ENCODE data around the gene HPS5. TPM values are rescaled to one million over a fixed set of nuclear protein-coding genes. Genes with fewer than 3 reads are reported as not detected.

The HPS5 gene
- total and polyA plus RNA-seq, 2 of the 4 experiments (the other 2 are of a cell fraction) = 7.9 to 28.3 TPM

DNA sequence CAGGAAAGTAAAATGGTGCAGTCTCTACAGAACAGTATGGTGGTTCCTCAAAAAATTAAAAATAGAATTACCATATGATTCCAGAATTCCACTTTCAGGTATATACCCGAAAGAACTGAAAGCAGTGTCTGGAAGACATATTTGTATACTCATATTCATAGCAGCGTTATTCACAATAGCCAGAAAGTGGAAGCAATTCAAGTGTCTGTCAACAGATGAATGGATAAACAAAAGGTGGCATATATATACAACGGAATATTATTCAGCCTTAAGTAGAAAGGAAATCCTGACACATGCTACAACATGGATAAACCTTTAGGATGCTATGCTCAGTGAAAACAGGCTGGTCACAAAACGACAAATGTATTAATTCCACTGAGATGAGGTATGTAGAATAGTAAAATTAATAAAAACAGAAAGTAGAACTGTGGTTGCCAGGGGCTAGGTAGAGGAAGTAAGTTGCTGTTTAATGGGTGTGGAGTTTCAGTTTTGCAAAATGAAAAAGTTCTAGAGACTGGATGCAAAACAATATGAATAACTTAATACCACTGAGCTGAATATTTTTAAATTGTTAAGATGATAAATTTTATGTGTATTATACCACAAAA lies 41.4 kb downstream of the HPS5 start:
- no peak overlapping the region for H2BK15ac ChIP-seq (ENCODE audit: low read depth, low read length)
- H3K9me1 ChIP-seq (ENCODE audit: insufficient read depth, low read length) = no peaks in the 10 kb centered on the region
- no peak overlapping the region for H2AK9ac ChIP-seq (replicated peaks; ENCODE audit: low read depth, low read length, poor library complexity)
- intact Hi-C loops (cut with micrococcal nuclease) (no loop called here), in situ Hi-C loops (cut with MboI; ENCODE audit: low sequenced_read_pairs) (no loop called here), dilution Hi-C loops (cut with HindIII; ENCODE audit: low sequenced_read_pairs, unreplicated experiment) (no loop called here)
- no peak overlapping the region for H2BK120ac ChIP-seq (ENCODE audit: low read depth, low read length)
- H3K23ac ChIP-seq (ENCODE audit: low read depth, low read length) = no peak overlapping the region
- no peak overlapping the region for H4K8ac ChIP-seq (ENCODE audit: low read depth in 2 of 2, low read length in 2 of 2)
- H2BK20ac ChIP-seq (ENCODE audit: low read depth, low read length) = no peak overlapping the region
- H3K9ac ChIP-seq (ENCODE audit: low read depth, low read length) = no peak overlapping the region
- H3K27ac ChIP-seq (ENCODE audit: insufficient read depth, low read length) = no peak overlapping the region
- no peak overlapping the region for H2BK5ac ChIP-seq (ENCODE audit: low read depth, low read length, poor library complexity, severe bottlenecking)
- WGBS, 2 experiments (ENCODE audit: extremely low coverage in 2 of 2, insufficient read length in 1 of 2) = no CpG with 5 or more reads among the region's 4 CpGs
- no peaks in the 10 kb centered on the region for H3K9me3 ChIP-seq (ENCODE audit: control insufficient read depth, insufficient read depth, low read length)
- no peak overlapping the region for H2AK5ac ChIP-seq (ENCODE audit: low read depth, low read length)
- ChIA-PET POLR2A (ENCODE audit: unreplicated experiment) (no interaction called here), CTCF (no interaction called here)
- H4K91ac ChIP-seq (ENCODE audit: insufficient read depth, low read depth, low read length) = no peak overlapping the region
- no peak overlapping the region for H3K56ac ChIP-seq (ENCODE audit: extremely low read depth, insufficient read depth, low read length)
- no peak overlapping the region for H3K4ac ChIP-seq (ENCODE audit: low read depth, low read length)
- no peak overlapping the region for H3K4me3 ChIP-seq (ENCODE audit: insufficient read depth, low read depth, low read length)
- peaks cover 16% of the 10 kb centered on the region for H3K36me3 ChIP-seq (ENCODE audit: control insufficient read depth, insufficient read depth, low read length)
- DNase-seq = no peak
- H2AFZ ChIP-seq (replicated peaks; ENCODE audit: low read length, poor library complexity) = no peak overlapping the region
- no peak overlapping the region for H4K5ac ChIP-seq (ENCODE audit: low read depth, low read length)
- no peak overlapping the region for H3K4me2 ChIP-seq (ENCODE audit: low read depth, low read length)
- no peak overlapping the region for H3K18ac ChIP-seq (ENCODE audit: low read depth, low read length)
- H3K14ac ChIP-seq (replicated peaks; ENCODE audit: low read depth, low read length) = no peak overlapping the region
- ATAC-seq (ENCODE audit: low read depth) = no peak
- H3K79me1 ChIP-seq (ENCODE audit: low read depth in 1 of 2, low read length in 2 of 2) = no peaks in the 10 kb centered on the region; a peak in 1 of 4 replicates
- H3K4me1 ChIP-seq (ENCODE audit: control insufficient read depth, insufficient read depth, low read length) = no peaks in the 10 kb centered on the region
- no peaks in the 10 kb centered on the region for H4K20me1 ChIP-seq (ENCODE audit: insufficient read depth, low read length)
- H3K27me3 ChIP-seq (ENCODE audit: control insufficient read depth, insufficient read depth, low read length) = no peaks in the 10 kb centered on the region
- BruUV-seq (replicated peaks) = no TSS peak
- TF ChIP-seq USF2 (IDR thresholded peaks at IDR 0.05; ENCODE audit: low read depth, low read length) (no peak), CHD1 (IDR thresholded peaks at IDR 0.05; ENCODE audit: low read depth, low read length) (no peak), BHLHE40 (IDR thresholded peaks at IDR 0.05; ENCODE audit: low read depth, low read length) (no peak), RCOR1 (IDR thresholded peaks at IDR 0.05; ENCODE audit: insufficient replicate concordance, low read length) (no peak), CEBPB (IDR thresholded peaks at IDR 0.05; ENCODE audit: low read depth, low read length) (no peak)
